K562 (cell line): ENCODE data around the gene NRCAM. TPM values are rescaled to one million over a fixed set of nuclear protein-coding genes. Genes with fewer than 3 reads are reported as not detected.
A peak's percentile ranks its signal among the peaks of the same experiment; 100 is the strongest.

Experiments
- ARID3B ChIP-seq: fragments of 250-450 bp; sonication (Bioruptor Pico); IDR thresholded peaks from 2 replicates; pipeline ENCODE4 v1.4.0; 2020; ENCODE audit warnings: borderline replicate concordance
- BRF1 ChIP-seq: IDR thresholded peaks from 3 replicates; pipeline ENCODE4 v1.6.1; 2011; ENCODE audit warnings: borderline replicate concordance, mild to moderate bottlenecking; ENCODE audit not compliant: insufficient read length; ENCODE audit errors: extremely low read depth
- ETS1 ChIP-seq: conservative IDR thresholded peaks from 2 replicates; pipeline ENCODE4 v1.6.1; 2011; ENCODE audit warnings: low read depth, mild to moderate bottlenecking, low read length; ENCODE audit not compliant: control insufficient read depth
- IRF2 ChIP-seq: sonication (generic); formaldehyde crosslinking; IDR thresholded peaks from 2 replicates; pipeline ENCODE4 v1.8.1; 2022; ENCODE audit warnings: mild to moderate bottlenecking, missing genetic modification reagents
- JUND ChIP-seq, 2 experiments: IDR thresholded peaks; 2 replicates in 1 of 2; 3 replicates in 1 of 2; pipeline ENCODE4 v1.6.1; 2011; ENCODE audit warnings: borderline replicate concordance in 2 of 2, low read depth in 2 of 2, low read length in 2 of 2, improper control_type of control experiment in 1 of 2, missing biosample characterization in 1 of 2, missing genetic modification characterization in 1 of 2, missing genetic modification reagents in 1 of 2
- LEF1 ChIP-seq: fragments of 450-650 bp; IDR thresholded peaks from 2 replicates; pipeline ENCODE4 v1.6.1; 2016; ENCODE audit warnings: mild to moderate bottlenecking
- NCOR1 ChIP-seq: fragments of 450-650 bp; IDR thresholded peaks from 2 replicates; pipeline ENCODE4 v1.6.1; 2016; ENCODE audit warnings: mild to moderate bottlenecking, moderate library complexity
- NFYB ChIP-seq: IDR thresholded peaks from 2 replicates; pipeline ENCODE4 v1.6.1; 2011; ENCODE audit warnings: mild to moderate bottlenecking, moderate library complexity; ENCODE audit not compliant: insufficient read length; ENCODE audit errors: extremely low read depth
- NONO ChIP-seq, 2 experiments: fragments of 200-400 bp in 1 of 2; fragments of 450-650 bp in 1 of 2; formaldehyde crosslinking in 1 of 2; IDR thresholded peaks; 2 replicates each; pipeline ENCODE4 v1.6.1; 2017; ENCODE audit warnings: low read depth in 2 of 2, mild to moderate bottlenecking in 2 of 2, moderate library complexity in 2 of 2, low read length in 1 of 2
- RBM25 ChIP-seq: fragments of 200-400 bp; formaldehyde crosslinking; IDR thresholded peaks from 2 replicates; pipeline ENCODE4 v1.6.1; 2018; ENCODE audit warnings: low read length, low read depth, moderate library complexity; ENCODE audit not compliant: severe bottlenecking
- STAG1 ChIP-seq: sonication (generic); formaldehyde crosslinking; IDR thresholded peaks from 2 replicates; pipeline ENCODE4 v1.5.0; 2020; ENCODE audit warnings: missing genetic modification reagents, borderline replicate concordance
- TEAD4 ChIP-seq, 2 experiments: sonication (generic) in 1 of 2; formaldehyde crosslinking in 1 of 2; IDR thresholded peaks; 2 replicates each; pipeline versions ENCODE4 v1.6.1 to v1.8.0; 2012 to 2022; ENCODE audit warnings: borderline replicate concordance in 1 of 2, inconsistent platforms in 1 of 2, low read length in 1 of 2, mild to moderate bottlenecking in 1 of 2, missing genetic modification reagents in 1 of 2
- ZBED1 ChIP-seq: IDR thresholded peaks from 2 replicates; pipeline ENCODE4 v1.6.1; 2014
- ZFPM2 ChIP-seq: fragments of 250-450 bp; sonication (Bioruptor Pico); IDR thresholded peaks from 2 replicates; pipeline ENCODE4 v1.5.1; 2022; ENCODE audit warnings: mild to moderate bottlenecking
- ZNF174 ChIP-seq: fragments of 250-450 bp; sonication (Bioruptor Pico); IDR thresholded peaks from 2 replicates; pipeline ENCODE4 v1.4.0; 2020; ENCODE audit warnings: mild to moderate bottlenecking
- ZNF253 ChIP-seq: fragments of 250-450 bp; sonication (Bioruptor Pico); conservative IDR thresholded peaks from 2 replicates; pipeline ENCODE4 v1.6.1; 2021; ENCODE audit warnings: mild to moderate bottlenecking
- ZNF561 ChIP-seq: fragments of 450-650 bp; formaldehyde crosslinking; conservative IDR thresholded peaks from 2 replicates; pipeline ENCODE4 v1.4.0; 2020; ENCODE audit warnings: mild to moderate bottlenecking, moderate library complexity
- ZNF75A ChIP-seq: fragments of 450-650 bp; formaldehyde crosslinking; IDR thresholded peaks from 2 replicates; pipeline ENCODE4 v1.4.0; 2020; ENCODE audit warnings: mild to moderate bottlenecking
- polyA plus RNA-seq, 8 experiments: library from polyadenylated mRNA; depleted of rRNA in 4 of 8; stranded (reverse) in 5 of 8; unstranded in 3 of 8; fragments of >200 nt; fragmentation: Nextera tagmentation in 2 of 8; fragmentation: Illumina TruSeq in 1 of 8; extraction: Ambion mirVana in 2 of 8; extraction: Trizol in 1 of 8; gene quantifications; 2 replicates each; pipeline versions ENCODE4 v1.2.1 to v1.2.3, GENCODE V29; 2011 to 2014; ENCODE audit warnings: inconsistent platforms in 1 of 8, missing spikeins in 1 of 8
- total RNA-seq, 7 experiments: library from RNA; depleted of rRNA in 6 of 7; stranded (reverse); fragments of >200 nt in 6 of 7; fragmentation: Illumina TruSeq in 2 of 7; extraction: Trizol in 2 of 7; gene quantifications; 2 replicates each; pipeline versions ENCODE4 v1.2.1 to v1.2.3, GENCODE V29; 2011 to 2021; ENCODE audit warnings: low replicate concordance in 1 of 7
- TF ChIP-seq, protein P1 (sequence below), 2 experiments: fragments of 450-650 bp; IDR thresholded peaks; 2 replicates each; pipeline ENCODE4 v1.6.1; 2018; ENCODE audit warnings: mild to moderate bottlenecking in 2 of 2, low read depth in 1 of 2; ENCODE audit not compliant: partially characterized antibody in 2 of 2

NRCAM gene
- total and polyA plus RNA-seq, 9 of the 15 experiments (the other 6 are each of a cell fraction or from before 2014, with no cell fraction given) = 0.03 to 0.54 (median 0.12) TPM; not detected in 1

DNA sequence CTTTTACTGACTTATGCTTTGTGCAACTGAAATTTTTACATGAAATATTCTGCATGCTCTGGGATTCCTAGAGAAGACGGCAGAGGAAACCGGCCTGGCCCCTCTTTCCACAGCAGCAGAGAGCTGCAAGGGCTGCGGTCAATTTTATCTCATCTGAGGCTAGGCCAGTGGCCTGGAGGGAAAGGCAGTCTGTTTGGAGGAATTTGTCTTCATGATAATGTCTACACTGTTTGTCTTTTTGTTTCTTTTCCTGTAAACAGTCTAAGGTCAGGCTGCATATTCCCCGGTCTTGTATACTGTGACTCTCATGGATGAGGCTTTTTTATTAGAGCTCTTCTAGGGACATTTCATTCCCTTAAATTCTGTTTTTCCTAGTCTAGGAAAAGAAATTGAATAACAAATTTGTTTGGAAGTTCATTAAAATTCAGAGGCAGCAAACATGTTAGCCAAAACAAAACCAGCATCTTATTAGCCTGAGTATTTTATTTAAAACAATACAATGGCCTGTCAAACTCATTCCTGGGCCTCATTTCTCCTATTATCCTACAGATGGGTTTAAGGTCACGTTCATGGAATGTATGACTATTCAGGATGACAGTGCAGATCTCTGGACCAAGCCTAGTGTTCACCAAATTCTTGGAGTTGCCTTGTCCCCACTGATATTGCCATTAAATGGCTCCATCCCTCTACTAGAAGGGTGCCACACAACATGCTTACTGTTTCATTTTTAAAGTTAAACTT, 352.5 kb downstream of the NRCAM start (continued):
- no peak for TF ChIP-seq ZNF75A
- no peak for TF ChIP-seq IRF2 (CRISPR knock-in tag)
- TF ChIP-seq NCOR1 = peak; percentile 43; the same call in 1 of the 2 replicates
- 0 out of 2 replicates have a peak, but pooled peaks have one; percentile 29 for TF ChIP-seq ZNF253 (CRISPR knock-in tag)
- no peak for TF ChIP-seq ZBED1
- TF ChIP-seq, protein P1, sequence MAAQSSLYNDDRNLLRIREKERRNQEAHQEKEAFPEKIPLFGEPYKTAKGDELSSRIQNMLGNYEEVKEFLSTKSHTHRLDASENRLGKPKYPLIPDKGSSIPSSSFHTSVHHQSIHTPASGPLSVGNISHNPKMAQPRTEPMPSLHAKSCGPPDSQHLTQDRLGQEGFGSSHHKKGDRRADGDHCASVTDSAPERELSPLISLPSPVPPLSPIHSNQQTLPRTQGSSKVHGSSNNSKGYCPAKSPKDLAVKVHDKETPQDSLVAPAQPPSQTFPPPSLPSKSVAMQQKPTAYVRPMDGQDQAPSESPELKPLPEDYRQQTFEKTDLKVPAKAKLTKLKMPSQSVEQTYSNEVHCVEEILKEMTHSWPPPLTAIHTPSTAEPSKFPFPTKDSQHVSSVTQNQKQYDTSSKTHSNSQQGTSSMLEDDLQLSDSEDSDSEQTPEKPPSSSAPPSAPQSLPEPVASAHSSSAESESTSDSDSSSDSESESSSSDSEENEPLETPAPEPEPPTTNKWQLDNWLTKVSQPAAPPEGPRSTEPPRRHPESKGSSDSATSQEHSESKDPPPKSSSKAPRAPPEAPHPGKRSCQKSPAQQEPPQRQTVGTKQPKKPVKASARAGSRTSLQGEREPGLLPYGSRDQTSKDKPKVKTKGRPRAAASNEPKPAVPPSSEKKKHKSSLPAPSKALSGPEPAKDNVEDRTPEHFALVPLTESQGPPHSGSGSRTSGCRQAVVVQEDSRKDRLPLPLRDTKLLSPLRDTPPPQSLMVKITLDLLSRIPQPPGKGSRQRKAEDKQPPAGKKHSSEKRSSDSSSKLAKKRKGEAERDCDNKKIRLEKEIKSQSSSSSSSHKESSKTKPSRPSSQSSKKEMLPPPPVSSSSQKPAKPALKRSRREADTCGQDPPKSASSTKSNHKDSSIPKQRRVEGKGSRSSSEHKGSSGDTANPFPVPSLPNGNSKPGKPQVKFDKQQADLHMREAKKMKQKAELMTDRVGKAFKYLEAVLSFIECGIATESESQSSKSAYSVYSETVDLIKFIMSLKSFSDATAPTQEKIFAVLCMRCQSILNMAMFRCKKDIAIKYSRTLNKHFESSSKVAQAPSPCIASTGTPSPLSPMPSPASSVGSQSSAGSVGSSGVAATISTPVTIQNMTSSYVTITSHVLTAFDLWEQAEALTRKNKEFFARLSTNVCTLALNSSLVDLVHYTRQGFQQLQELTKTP (IDR thresholded peaks at IDR 0.05; ENCODE audit: low read depth in 1 of 2, partially characterized antibody in 2 of 2) = no peak
- TF ChIP-seq NONO (IDR thresholded peaks at IDR 0.05; ENCODE audit: low read depth in 2 of 2, low read length in 1 of 2) = no peak
- no peak for TF ChIP-seq ARID3B (CRISPR knock-in tag)
- TF ChIP-seq RBM25 = no peak
- no peak for TF ChIP-seq ZNF174
- no peak for TF ChIP-seq BRF1
- TF ChIP-seq ETS1 = no peak
- TF ChIP-seq STAG1 (CRISPR knock-in tag) = no peak
- no peak for TF ChIP-seq NFYB
- TF ChIP-seq ZFPM2 = no peak
- TF ChIP-seq JUND (IDR thresholded peaks at IDR 0.05; ENCODE audit: borderline replicate concordance, low read depth, low read length) = peak; percentile 80; the same call in 1 of the 2 replicates
- TF ChIP-seq JUND (tag; IDR thresholded peaks at IDR 0.05; ENCODE audit: borderline replicate concordance, low read depth, low read length) = peak; percentile 81
- TF ChIP-seq TEAD4 (IDR thresholded peaks at IDR 0.05; ENCODE audit: low read length) = peak; percentile 75
- no peak for TF ChIP-seq TEAD4 (CRISPR knock-in tag; IDR thresholded peaks at IDR 0.05; ENCODE audit: borderline replicate concordance)
- TF ChIP-seq ZNF561 = no peak
- TF ChIP-seq LEF1 = peak; percentile 80; the same call in 1 of the 2 replicates
